ENCODE data around the gene HPCAL1.

The HPCAL1 gene

DNA sequence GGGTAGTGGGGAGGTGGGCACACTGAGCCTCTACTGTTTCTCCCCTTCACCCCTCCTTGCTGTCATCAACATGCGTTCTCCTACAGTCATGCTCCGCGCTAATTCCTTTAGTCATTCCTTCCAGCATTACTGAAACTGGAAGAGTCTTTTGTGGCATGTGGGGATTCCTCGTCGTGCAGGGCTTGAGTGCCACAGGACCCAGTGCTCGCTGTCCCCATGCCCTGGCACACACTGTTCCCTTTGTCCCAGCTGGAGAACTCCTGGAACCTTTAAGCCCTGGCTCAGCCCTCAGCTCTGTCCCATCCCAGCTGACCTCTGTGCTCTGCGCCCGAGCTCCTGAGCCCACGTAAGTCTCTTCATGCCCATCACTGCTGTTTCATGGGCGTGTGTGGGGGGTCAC, 103.3 kb downstream of the HPCAL1 start:
- no peak for DNase-seq (ENCODE audit: low read depth in 2 of 2)

DNA sequence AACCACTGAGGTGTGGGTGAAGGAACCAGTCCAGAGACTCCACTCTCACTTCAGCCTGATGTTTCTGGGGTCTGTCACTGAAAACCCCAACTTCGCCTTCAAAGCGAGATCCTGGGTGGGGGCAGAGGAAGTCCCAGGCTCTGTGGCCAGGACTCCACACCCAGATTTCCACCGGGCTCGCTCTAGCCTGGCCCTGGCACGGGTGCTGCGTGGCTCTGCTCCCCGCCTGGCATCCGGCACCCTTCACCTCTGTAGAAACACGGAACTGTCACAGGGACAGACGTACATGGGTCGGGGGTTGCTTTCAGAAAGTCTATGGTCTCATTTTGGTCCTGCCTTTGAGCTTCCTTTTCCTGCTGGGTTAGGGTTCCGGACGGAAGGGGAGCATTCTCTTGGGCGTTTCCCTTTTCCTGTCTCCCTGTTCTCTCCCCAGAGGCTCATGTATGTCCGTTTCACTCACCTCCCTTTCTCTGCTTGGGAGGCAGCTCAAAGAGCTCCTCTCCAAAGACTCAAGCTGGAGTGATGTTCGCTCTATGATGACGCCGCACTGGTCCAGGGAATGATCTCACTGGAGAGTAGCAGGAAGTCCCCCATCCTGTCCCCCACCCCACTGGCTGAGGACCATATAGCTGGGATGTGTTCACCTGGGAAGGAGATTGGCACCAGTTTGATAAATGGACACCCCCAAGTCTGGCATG, 103.9 kb downstream of the HPCAL1 start:
- no peak for DNase-seq (ENCODE audit: low read depth in 2 of 2)

DNA sequence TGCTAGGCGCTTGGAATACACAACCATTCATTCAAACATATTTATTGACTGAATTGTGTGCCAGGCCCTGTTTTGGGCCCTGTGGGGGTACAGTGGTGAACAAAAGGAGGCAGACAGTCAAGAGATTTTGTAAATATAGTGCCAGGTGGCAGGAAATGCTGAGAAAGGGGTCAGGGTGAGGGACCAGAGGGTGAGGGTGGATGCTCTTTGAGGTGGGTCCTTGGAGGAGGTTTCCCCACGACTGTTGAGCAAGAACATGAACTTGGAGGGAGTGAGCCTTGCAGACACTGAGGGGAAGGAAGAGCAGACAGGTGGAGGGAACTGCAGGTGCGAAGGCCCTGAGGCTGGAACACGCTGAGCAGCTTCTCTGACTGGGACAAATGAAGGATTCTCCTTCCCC, 104.7 kb downstream of the HPCAL1 start:
- DNase-seq (ENCODE audit: low read depth in 2 of 2): no peak

DNA sequence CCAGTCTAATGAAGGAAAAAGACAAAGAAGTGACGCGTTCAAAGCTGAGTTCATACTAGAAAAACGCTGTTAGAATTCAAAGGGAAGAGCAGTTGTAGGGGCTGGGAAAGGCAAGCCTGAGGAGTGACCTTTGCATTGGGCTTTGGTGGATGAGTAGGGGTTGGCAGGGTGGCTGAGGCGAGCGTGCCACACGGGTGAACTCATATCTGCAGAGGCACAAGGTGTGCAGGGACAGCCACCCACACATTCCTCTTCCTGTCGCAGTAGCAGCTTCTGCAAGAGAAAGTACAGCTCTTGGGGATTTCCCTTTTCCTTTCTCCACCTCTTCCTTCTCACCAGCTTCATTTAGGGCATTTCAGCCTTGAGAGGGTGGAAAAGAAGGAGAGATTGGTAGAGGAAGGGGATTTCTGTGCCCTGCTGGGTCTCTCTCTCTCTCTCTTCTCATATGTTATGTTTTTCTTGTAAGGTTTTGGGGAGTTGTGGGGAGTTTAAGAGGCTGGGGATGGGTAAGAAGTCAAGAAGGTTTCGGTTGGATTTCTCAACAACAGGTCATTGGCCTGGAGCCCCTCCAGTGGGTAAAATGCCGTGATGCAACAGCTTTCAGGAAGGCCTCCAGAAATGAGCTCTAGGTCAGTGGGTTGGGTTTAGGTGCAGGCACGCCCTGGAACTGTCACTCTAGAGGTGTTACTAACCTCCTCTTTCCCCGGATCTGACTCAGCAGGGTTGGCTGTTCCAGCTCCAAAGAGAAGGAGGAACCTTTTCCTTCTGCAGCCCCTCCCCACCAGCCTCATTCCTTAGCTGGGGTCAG, 105.3 kb downstream of the HPCAL1 start:
- DNase-seq (ENCODE audit: low read depth in 2 of 2): peak; percentile 69

DNA sequence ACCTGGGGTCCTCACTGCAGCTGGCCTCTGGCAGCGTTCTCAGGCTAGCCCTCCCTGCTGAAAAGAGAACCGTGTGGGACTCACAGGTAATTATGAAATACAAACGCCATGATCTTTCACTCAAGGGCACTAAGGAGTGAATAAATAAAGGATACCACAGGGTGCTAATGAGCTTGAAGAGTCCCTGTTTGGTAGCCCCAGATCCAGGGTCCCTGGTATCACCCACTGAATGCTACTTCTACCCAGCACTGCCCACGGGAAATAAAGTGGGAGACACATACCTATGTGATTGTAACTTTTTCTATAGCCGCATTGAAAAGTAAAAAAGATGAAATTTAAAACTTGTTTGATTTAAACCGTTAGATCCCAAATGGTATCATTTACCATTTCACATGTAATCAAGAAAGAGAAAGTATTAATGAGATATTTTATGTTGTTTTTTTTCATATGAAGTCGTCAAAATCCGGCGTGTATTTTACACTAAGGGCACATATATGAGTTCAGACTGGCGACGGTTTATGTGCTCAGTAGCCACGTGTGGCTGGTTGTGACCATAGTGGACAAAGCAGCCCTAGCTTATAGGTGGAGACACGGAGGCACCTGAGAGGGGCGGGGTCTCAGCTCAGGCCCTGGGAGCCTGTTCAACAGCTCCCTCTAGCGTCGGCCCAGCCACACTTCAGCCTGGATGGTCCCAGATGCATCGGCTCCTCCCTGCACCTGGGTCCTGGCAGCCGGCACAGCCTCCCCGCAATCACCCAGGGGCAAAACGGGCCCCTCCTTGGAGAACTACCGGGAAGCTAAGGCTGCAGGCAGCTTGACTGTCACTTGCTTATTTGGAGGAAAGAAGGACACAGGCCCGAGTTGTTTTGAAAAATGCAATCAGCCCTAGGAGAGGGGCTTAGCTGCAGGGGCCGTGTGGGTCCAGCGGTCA, 106.2 kb downstream of the HPCAL1 start:
- peak; percentile 74 to 75 for DNase-seq (ENCODE audit: low read depth in 2 of 2)

DNA sequence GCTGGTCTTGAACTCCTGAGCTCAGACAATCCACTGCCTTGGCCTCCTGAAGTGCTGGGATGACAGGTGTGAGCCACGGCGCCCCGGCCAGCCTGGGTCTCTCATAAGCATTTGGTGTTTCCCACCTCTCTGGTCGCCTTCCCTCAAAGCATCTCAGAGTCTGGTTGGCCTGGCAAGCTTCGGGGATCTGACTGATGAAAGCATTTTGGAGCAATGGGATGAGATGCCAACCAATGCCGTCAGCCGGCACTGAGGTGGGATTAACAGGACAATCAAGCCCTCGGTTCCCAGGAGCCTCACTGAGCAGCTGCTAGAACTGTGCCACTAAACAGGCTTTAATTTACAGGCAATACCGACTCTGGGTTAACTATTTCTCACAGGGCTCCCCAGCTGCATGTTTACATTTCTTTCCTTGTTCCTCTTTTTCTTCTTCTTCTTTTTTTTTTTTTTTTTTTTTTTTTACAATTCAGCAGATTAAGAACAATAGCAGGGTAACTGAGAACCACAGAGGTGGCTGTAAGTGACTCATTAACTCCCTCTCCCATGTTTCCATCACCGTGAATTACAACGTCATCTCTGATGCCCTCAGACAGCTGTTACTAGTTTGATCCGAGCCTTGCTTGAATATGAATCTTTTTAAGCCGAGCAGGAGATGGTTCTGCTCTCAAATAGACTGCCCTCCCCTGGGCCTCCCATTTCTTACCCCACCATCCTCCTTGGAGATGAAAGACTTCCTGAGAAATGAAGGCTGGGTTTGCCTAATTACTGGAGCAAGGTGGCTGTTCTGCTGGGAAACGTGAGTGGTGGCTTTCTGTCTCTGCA, 107.5 kb downstream of the HPCAL1 start:
- DNase-seq (ENCODE audit: low read depth in 2 of 2): no peak

DNA sequence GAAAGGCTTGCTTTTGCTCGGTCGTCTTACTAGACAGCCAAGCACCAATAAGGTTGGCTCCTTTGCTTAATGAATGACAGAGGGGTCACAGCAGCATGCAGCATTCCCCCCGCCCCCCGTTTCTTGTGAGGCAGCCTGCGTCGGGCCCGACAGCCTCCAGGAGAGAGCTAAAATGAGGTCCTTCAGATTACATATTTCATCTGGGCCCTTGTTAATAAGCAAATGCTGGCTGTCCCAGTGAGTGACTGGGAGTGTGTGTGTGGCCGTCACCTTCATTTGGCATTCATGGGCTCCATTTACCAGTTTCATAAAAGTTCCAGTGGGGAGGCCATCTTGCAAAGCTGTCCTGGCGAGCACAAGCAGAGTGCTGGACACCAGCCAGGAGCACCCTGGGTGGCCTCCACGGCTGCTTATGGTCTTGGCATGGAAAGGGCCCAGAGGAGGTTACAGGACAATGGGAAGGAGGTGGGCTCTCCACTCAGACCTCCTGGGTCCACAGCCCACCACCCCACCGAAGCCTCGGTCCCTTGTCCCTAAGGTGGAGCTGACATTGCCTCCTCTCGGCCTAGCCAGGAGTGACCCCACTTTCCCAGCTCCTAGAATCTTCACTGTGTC, 108.2 kb downstream of the HPCAL1 start:
- DNase-seq (ENCODE audit: low read depth in 2 of 2): no peak

DNA sequence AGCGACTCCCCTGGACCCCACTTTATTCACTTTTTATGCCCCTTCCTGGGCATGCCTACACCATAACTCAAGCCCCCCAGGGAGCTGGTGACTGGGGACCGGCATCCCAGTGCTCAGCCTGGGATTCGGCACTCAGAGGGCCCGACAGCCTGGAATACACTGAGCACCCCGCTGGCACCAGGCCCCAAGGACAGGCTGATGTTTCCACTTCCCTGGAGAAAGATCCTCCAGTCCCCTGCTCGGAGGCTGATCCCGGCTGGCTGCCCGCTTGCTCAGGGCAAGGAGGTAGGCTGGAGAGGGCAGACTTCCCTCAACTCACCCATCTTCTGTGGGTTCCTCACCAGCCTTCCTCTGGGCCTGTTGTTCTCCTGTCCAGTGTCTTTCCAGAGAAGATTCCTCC, 108.9 kb downstream of the HPCAL1 start:
- DNase-seq (ENCODE audit: low read depth in 2 of 2): no peak

DNA sequence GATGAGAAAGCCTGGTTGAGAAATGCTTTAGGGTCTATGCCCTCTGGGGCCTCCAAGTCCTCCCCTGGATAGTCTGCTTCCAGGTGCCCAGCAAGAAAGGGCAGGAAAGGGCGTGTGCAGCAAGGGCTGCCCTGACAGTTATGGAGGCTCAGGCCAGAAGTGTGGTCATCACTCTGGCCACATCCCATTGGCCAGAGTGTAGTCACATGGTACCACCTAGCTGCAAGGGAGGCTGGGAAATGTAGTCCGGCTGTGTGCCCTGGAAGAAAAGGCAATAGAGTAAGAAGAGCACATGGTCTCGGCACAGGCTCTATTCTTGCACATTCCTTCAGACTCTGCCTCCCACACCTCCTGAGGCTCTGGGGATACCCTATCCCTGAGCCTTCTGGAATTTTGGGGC, 109.7 kb downstream of the HPCAL1 start:
- peak in 1 of 2 donors; percentile 19 for DNase-seq (ENCODE audit: low read depth in 2 of 2)

DNA sequence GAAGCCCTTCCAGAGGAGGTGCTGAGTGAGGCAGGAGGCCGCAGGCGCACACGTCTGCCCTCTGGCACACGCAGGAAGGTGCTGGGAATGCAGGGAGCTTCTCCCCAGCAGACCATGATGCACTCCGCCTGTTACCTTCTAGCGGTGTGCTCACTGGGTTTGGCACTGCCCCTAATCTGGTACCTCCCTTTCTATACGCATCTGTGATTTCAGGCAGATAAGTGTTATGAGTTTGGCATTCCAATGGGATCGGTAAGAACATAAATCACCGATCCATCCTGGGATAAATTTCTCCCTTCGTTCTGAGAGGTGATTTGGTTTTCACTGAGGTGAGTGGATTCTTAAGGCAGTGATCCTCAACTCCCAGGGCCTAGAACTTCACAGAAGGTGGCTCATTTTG, 110.8 kb downstream of the HPCAL1 start:
- no peak for DNase-seq (ENCODE audit: low read depth in 2 of 2)

DNA sequence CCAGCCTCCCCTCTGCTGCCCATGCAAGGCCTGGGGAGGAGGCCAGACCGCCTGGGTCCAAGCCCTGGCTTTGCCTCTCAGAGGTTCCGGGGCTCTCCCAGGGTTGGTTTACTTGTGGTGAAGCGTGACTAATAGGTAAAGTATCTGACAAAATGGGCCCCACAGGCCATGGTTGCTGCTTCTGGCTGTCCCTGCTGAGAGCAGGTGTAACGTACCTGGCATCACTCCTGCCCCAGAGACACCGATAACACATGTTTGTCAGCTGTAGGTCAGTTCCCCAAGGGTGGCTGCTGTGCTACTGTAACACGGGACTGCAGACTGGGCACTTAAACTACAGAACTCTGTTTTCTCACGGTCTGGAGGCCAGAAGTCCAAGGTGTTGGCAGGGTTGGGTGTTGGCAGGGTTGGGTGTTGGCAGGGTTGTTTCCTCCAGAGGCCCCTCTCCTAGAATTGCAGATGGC, 111.3 kb downstream of the HPCAL1 start:
- no peak for DNase-seq (ENCODE audit: low read depth in 2 of 2)

DNA sequence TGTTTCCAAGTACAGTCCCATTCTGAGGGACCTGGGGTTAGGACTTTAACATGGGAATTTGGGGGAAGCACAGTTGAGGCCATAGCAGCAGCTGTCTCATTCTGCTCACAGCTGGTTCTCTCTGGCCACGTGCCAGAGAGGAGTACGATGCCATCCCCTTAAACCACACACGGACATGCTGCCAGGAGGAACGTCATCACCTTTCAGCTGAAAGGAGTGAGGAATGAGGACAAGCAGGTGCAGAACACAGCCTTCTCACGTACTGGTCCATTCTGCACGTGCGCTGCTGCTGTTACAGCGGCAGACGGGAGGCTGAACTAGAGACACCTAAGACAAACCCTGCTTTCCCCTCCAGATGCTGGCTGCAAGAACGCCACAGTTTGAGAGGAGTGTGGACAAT, 111.9 kb downstream of the HPCAL1 start:
- no peak for DNase-seq (ENCODE audit: low read depth in 2 of 2)

DNA sequence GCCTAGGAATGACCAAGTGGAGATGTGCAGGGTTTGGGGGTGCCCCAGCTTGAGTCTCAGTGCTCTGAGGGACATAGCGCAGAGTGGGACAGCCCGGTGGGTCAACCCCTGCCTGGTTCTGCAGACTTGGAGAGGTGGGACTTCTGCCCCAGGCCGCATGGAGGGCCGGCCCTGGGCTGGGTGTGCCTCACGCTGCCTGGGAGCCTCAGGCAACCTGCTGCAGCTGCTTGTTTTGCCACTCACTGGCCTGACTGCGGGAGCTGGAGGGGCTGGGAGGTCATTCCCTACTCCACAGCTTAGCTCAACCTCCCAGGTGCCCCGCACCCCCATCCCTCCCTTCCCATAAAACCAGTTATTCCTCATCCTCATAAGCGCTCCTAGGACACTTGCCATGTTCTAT, 112.3 kb downstream of the HPCAL1 start:
- DNase-seq (ENCODE audit: low read depth in 2 of 2): no peak

DNA sequence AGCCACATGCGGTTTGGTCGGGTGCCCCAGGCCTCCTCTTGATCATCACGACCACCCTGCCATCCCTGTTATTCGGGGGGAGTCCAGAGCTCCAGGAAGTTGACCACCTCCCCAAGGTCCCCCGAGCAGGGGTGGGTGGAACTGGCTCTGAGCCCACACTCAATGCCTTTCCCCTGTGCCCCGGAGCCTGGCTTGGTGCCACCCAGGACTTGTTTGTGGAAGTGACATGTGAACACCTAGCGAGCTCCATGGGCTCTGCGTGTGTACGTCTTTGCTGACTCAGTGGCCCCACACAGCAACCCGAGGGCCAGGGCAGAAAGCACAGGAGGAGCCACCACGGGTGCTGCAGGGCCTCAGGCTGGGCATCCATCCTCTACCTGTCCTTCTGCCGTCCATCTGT, 112.9 kb downstream of the HPCAL1 start:
- DNase-seq (ENCODE audit: low read depth in 2 of 2): no peak

DNA sequence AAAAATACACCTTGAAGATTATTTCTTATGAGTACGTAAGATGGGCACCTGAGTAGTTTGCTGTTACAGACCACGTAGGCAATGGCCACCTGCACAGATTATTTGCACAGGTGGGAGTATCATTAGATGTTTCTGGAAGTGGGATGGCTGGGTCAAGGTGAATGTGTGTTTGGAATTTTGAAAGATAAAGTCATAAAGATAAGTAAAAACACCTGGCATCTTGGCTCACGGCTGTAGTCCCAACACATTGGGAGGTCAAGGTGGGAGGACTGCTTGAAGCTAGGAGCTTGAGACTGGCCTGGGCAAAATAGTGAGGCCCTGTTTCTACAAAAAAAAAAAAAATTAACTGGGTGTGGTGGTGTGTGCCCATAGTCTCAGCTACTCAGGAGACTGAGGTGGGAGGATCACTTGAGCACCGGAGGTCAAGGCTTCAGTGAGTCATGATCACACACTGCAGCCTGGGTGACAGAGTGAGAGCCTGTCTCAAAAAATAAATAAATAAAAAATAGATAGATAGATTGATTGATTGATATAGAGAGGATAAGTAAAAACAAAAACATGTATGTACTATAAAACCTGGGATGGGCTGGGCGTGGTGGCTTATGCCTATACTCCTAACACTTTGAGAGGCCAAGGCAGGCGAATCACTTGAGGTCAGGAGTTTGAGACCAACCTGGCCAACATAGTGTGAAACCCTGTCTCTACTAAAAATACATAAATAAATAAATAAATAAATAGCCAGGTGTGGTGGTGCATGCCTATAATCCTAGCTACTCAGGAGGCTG, 115.0 kb downstream of the HPCAL1 start:
- DNase-seq (ENCODE audit: low read depth in 2 of 2): no peak

DNA sequence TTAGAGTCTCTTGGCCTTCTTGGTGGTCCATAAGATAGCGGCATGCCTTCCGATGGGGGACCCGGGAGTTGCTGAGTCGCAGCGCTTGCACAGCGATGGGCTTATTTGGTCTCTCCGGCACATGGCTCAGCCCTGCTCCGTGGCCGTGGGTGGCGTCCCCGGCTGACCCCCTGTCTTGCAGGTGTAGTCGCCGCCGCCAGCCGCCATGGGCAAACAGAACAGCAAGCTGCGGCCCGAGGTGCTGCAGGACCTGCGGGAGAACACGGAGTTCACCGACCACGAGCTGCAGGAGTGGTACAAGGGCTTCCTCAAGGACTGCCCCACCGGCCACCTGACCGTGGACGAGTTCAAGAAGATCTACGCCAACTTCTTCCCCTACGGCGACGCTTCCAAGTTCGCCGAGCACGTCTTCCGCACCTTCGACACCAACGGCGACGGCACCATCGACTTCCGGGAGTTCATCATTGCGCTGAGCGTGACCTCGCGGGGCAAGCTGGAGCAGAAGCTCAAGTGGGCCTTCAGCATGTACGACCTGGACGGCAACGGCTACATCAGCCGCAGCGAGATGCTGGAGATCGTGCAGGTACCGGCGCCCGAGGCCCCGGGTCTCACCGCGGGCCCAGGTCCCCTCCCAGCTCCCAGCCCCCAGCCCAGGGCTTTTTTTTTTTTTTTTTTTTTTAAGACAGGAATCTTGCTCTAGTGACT, 117.0 kb downstream of the HPCAL1 start:
- no peak for DNase-seq (ENCODE audit: low read depth in 2 of 2)

DNA sequence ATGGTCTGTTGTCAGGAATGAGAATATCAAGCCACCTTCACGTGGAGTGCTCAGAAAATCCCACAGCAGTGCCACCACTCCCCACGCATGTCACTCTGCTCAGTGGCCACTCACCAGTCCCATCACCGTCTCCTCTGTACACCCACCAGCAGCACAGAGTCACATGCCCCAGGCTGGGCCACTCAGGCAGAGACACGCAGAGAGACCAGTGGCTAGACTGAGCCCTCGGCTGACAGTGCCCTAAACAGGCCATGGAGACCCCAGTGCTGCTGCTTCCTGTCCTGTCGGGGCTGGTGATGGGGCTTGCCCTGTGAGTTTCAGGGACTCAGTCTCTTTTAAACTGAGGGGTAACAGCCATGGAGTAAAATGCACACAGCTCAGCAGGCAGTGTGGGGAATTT, 119.5 kb downstream of the HPCAL1 start:
- no peak for DNase-seq (ENCODE audit: low read depth in 2 of 2)

DNA sequence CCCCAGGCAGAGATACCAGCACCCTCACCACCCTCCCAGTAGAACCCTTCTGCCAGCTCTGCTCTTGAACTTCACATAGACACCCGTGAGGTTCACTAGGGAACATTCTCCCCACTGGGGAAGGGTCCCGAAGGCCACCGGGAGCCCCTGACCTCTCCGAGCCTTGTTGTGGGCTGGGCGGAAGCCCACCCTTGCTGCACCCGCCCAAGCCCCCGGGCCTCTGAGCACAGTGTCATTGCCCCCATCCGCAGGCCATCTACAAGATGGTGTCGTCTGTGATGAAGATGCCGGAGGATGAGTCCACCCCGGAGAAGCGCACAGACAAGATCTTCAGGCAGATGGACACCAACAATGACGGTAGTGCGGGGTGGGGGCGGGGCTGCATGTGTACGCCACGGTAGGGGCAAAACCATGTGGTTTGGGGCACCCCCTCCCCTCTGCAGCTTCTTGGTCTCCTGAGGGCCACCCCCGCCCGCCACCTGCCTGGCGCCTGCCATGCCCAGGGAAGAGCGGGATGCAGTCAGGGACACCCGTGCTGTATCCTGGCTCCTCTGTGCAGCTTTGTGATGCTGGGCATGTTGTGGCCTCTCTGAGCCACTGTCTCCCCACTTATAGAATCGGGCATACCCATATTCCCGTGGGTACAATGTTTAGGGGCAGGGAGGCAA, 120.2 kb downstream of the HPCAL1 start:
- no peak for DNase-seq (ENCODE audit: low read depth in 2 of 2)

DNA sequence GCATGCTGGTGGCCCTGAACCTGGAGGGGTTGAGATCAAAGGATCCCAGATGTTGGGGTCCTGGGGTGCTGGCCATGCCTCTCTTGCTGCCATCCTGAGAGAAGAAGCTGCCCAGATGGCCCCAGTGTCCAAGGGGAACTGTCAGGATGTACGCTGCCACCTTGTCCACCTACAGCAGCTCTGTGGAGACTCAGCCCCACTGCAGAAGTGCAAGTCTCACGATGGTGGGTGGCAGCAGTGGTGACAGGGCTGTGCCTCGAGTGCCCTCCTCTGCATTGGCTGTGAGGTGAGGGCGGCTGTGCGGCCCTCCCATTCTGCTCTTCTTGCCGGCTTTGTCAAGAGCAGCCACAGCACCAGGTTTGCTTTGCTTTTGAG, 120.7 kb downstream of the HPCAL1 start:
- DNase-seq (ENCODE audit: low read depth in 2 of 2): no peak
